K562 (cell line): Measurements from ENCODE around the gene PANK2.

Experiments
- CHD4 ChIP-seq: fragments of 200-600 bp; sonication (generic); IDR thresholded peaks from 3 replicates; pipeline ENCODE4 v1.6.1; 2012; ENCODE audit warnings: low read depth, mild to moderate bottlenecking, mixed read lengths, low read length, inconsistent platforms; ENCODE audit not compliant: insufficient read depth, insufficient replicate concordance, poor library complexity, severe bottlenecking
- EZH2 ChIP-seq: IDR thresholded peaks from 2 replicates; pipeline ENCODE4 v1.6.1; 2012; ENCODE audit warnings: low read depth, mild to moderate bottlenecking, inconsistent platforms, low read length, borderline replicate concordance
- HDAC8 ChIP-seq: fragments of 450-650 bp; IDR thresholded peaks from 2 replicates; pipeline ENCODE4 v1.6.1; 2016; ENCODE audit warnings: mild to moderate bottlenecking, missing genetic modification characterization, moderate library complexity, missing compliant biosample characterization
- RBFOX2 ChIP-seq: fragments of 200-400 bp; formaldehyde crosslinking; IDR thresholded peaks from 2 replicates; pipeline ENCODE4 v1.6.1; 2017; ENCODE audit warnings: low read depth, mild to moderate bottlenecking, low read length, moderate library complexity
- SIN3A ChIP-seq, 2 experiments: fragments of 150-350 bp in 1 of 2; IDR thresholded peaks; 2 replicates each; pipeline ENCODE4 v1.6.1; 2011 to 2016; ENCODE audit warnings: borderline replicate concordance in 2 of 2, low read depth in 2 of 2, low read length in 2 of 2, mild to moderate bottlenecking in 2 of 2, moderate library complexity in 2 of 2; ENCODE audit not compliant: control insufficient read depth in 1 of 2
- SREBF2 ChIP-seq: sonication (generic); formaldehyde crosslinking; IDR thresholded peaks from 2 replicates; pipeline ENCODE4 v1.4.0; 2020; ENCODE audit warnings: mild to moderate bottlenecking, missing genetic modification reagents
- YY1 ChIP-seq, 3 experiments: IDR thresholded peaks; 2 replicates each; pipeline ENCODE4 v1.6.1; 2011; ENCODE audit warnings: low read length in 2 of 3, mild to moderate bottlenecking in 2 of 3, moderate library complexity in 2 of 3, borderline replicate concordance in 1 of 3, control low read depth in 1 of 3, low read depth in 1 of 3; ENCODE audit not compliant: insufficient read depth in 3 of 3, insufficient replicate concordance in 2 of 3, control insufficient read depth in 1 of 3, insufficient read length in 1 of 3; ENCODE audit errors: extremely low read depth in 1 of 3
- ZFP36 ChIP-seq: fragments of 150-350 bp; IDR thresholded peaks from 2 replicates; pipeline ENCODE4 v1.6.1; 2018; ENCODE audit warnings: low read length, low read depth; ENCODE audit not compliant: partially characterized antibody
- ZNF121 ChIP-seq: sonication (generic); formaldehyde crosslinking; conservative IDR thresholded peaks from 2 replicates; pipeline ENCODE4 v1.8.0; 2022; ENCODE audit warnings: missing genetic modification reagents
- ZNF24 ChIP-seq: fragments of 450-650 bp; IDR thresholded peaks from 2 replicates; pipeline ENCODE4 v1.6.1; 2016
- TF ChIP-seq, protein P1 (sequence below), 3 experiments: IDR thresholded peaks in 2 of 3; conservative IDR thresholded peaks in 1 of 3; 2 replicates each; pipeline ENCODE4 v1.5.1; 2011 to 2012; ENCODE audit warnings: low read length in 3 of 3, mild to moderate bottlenecking in 3 of 3, control low read depth in 2 of 3, improper control_type of control experiment in 1 of 3, inconsistent platforms in 1 of 3, low read depth in 1 of 3, mixed read lengths in 1 of 3, moderate library complexity in 1 of 3; ENCODE audit not compliant: insufficient read depth in 2 of 3
- TF ChIP-seq, protein P2 (sequence below): sonication (generic); formaldehyde crosslinking; IDR thresholded peaks from 2 replicates; pipeline ENCODE4 v1.8.0; 2022; ENCODE audit warnings: mild to moderate bottlenecking, missing genetic modification reagents

DNA sequence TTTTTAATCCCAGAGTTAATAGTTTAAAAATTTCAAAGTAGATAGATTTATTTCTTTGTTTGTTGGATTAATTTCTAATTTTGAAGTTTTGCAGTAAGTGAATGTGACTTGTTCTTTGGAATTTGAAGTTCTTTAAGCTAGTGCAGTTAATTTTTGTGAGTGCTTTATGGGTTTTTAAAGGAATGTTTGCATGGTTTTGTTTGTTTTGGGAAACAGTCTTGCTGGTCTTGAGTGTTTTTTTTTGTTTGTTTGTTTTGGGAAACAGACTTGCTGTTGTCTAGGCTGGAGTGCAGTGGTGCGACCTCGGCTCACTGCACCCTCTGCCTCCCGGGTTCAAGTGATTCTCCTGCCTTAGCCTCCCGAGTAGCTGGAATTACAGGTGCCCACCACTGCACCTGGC, 9.5 kb downstream of the PANK2 start:
- no peak for TF ChIP-seq ZFP36
- no peak for TF ChIP-seq ZNF121 (CRISPR knock-in tag)
- TF ChIP-seq YY1 (IDR thresholded peaks at IDR 0.05; ENCODE audit: borderline replicate concordance in 1 of 3, control insufficient read depth in 1 of 3, extremely low read depth in 1 of 3, insufficient read depth in 3 of 3, insufficient read length in 1 of 3, insufficient replicate concordance in 2 of 3, low read depth in 1 of 3, low read length in 2 of 3), result no peak
- TF ChIP-seq SREBF2 (CRISPR knock-in tag), result no peak
- TF ChIP-seq, protein P1, sequence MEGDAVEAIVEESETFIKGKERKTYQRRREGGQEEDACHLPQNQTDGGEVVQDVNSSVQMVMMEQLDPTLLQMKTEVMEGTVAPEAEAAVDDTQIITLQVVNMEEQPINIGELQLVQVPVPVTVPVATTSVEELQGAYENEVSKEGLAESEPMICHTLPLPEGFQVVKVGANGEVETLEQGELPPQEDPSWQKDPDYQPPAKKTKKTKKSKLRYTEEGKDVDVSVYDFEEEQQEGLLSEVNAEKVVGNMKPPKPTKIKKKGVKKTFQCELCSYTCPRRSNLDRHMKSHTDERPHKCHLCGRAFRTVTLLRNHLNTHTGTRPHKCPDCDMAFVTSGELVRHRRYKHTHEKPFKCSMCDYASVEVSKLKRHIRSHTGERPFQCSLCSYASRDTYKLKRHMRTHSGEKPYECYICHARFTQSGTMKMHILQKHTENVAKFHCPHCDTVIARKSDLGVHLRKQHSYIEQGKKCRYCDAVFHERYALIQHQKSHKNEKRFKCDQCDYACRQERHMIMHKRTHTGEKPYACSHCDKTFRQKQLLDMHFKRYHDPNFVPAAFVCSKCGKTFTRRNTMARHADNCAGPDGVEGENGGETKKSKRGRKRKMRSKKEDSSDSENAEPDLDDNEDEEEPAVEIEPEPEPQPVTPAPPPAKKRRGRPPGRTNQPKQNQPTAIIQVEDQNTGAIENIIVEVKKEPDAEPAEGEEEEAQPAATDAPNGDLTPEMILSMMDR (IDR thresholded peaks at IDR 0.05 in 2 of 3, conservative IDR thresholded peaks at IDR 0.05 in 1 of 3; ENCODE audit: insufficient read depth in 2 of 3, low read depth in 1 of 3, low read length in 3 of 3), result no peak
- TF ChIP-seq HDAC8 (tag), result no peak
- no peak for TF ChIP-seq CHD4
- TF ChIP-seq, protein P2, sequence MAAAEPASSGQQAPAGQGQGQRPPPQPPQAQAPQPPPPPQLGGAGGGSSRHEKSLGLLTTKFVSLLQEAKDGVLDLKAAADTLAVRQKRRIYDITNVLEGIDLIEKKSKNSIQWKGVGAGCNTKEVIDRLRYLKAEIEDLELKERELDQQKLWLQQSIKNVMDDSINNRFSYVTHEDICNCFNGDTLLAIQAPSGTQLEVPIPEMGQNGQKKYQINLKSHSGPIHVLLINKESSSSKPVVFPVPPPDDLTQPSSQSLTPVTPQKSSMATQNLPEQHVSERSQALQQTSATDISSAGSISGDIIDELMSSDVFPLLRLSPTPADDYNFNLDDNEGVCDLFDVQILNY (CRISPR knock-in tag), result no peak
- TF ChIP-seq ZNF24, result no peak
- no peak for TF ChIP-seq RBFOX2
- no peak for TF ChIP-seq SIN3A (IDR thresholded peaks at IDR 0.05; ENCODE audit: borderline replicate concordance in 2 of 2, control insufficient read depth in 1 of 2, low read depth in 2 of 2, low read length in 2 of 2)
- TF ChIP-seq EZH2, result no peak
